NOMO-1 treated with DMSO at 0.1 percent for 48 hours (cell line): ENCODE results near the gene SND1.

Experiments used
- DNase-seq: peaks from one replicate; lab custom pipeline; 2025; ENCODE audit not compliant: unreplicated experiment; lab: John Stamatoyannopoulos, UW

SND1 gene

GRCh38 chr7:127798769-127799372 lies 146.9 kb downstream of the SND1 start:
- no peak for DNase-seq

GRCh38 chr7:127799535-127800305 lies 147.7 kb downstream of the SND1 start:
- no peak for DNase-seq

- no peak for DNase-seq
Measured at GRCh38 chr7:127802845-127803244, 150.9 kb downstream of the SND1 start.

- no peak for DNase-seq
Measured at GRCh38 chr7:127803626-127804025, 151.6 kb downstream of the SND1 start.

- no peak for DNase-seq
Measured at GRCh38 chr7:127807340-127807739, 155.3 kb downstream of the SND1 start.

GRCh38 chr7:127807829-127808228 lies 155.8 kb downstream of the SND1 start:
- no peak for DNase-seq

GRCh38 chr7:127809261-127809702 lies 157.3 kb downstream of the SND1 start:
- no peak for DNase-seq

GRCh38 chr7:127810113-127810512 lies 158.1 kb downstream of the SND1 start:
- no peak for DNase-seq

- no peak for DNase-seq
Measured at GRCh38 chr7:127810696-127811660, 159.0 kb downstream of the SND1 start.

- no peak for DNase-seq
Measured at GRCh38 chr7:127812540-127812939, 160.5 kb downstream of the SND1 start.

GRCh38 chr7:127813991-127814541 lies 162.1 kb downstream of the SND1 start:
- DNase-seq: no peak

- no peak for DNase-seq
Measured at GRCh38 chr7:127815631-127816145, 163.7 kb downstream of the SND1 start.

- no peak for DNase-seq
Measured at GRCh38 chr7:127816354-127817190, 164.6 kb downstream of the SND1 start.

- DNase-seq: no peak
Measured at GRCh38 chr7:127817466-127817865, 165.5 kb downstream of the SND1 start.

GRCh38 chr7:127818306-127818705 lies 166.3 kb downstream of the SND1 start:
- no peak for DNase-seq

GRCh38 chr7:127819975-127820731 lies 168.2 kb downstream of the SND1 start:
- peak; percentile 56 for DNase-seq

- DNase-seq: no peak
Measured at GRCh38 chr7:127820732-127821085, 168.7 kb downstream of the SND1 start.

- DNase-seq: no peak
Measured at GRCh38 chr7:127821146-127821545, 169.2 kb downstream of the SND1 start.

- no peak for DNase-seq
Measured at GRCh38 chr7:127822822-127823508, 171.0 kb downstream of the SND1 start.
